Activated naive CD8-positive, alpha-beta T cell treated with anti-CD3 and anti-CD28 coated beads for 36 hours (primary cell): ENCODE results near the gene RHEBL1. TPM values are rescaled to one million over a fixed set of nuclear protein-coding genes. Genes with fewer than 3 reads are reported as not detected.

Experiments used
- DNase-seq: peaks from one replicate; pipeline ENCODE4 v3.0.0; 2021
- H3K27ac Mint-ChIP-seq: one replicate; pipeline ENCODE4 v1.8.0; 2022; ENCODE audit warnings: mild to moderate bottlenecking, moderate library complexity, mixed read lengths
- H3K27me3 Mint-ChIP-seq: one replicate; pipeline ENCODE4 v1.8.0; 2022; ENCODE audit warnings: mild to moderate bottlenecking, mixed read lengths
- H3K36me3 Mint-ChIP-seq: one replicate; pipeline ENCODE4 v1.8.0; 2021; ENCODE audit warnings: mild to moderate bottlenecking, mixed read lengths
- H3K4me1 Mint-ChIP-seq: one replicate; pipeline ENCODE4 v1.8.0; 2021; ENCODE audit warnings: mixed read lengths
- H3K4me3 Mint-ChIP-seq: one replicate; pipeline ENCODE4 v1.8.0; 2022; ENCODE audit warnings: mild to moderate bottlenecking, moderate library complexity, mixed read lengths
- H3K9me3 Mint-ChIP-seq: one replicate; pipeline ENCODE4 v1.8.0; 2022; ENCODE audit warnings: mixed read lengths
- total RNA-seq, 2 experiments: library from RNA; stranded (reverse); gene quantifications; one replicate each; pipeline ENCODE4 v1.2.3, GENCODE V29; 2021

The RHEBL1 gene
- total RNA-seq, 2 experiments from 2014 or later = 11.0 to 13.2 TPM

- Mint-ChIP-seq H3K27me3 (no peaks in the 10 kb centered on the region), H3K4me1 (no peaks in the 10 kb centered on the region), H3K4me3 (no peak overlapping the region), H3K27ac (no peak overlapping the region), H3K9me3 (no peaks in the 10 kb centered on the region), H3K36me3 (peaks cover 10% of the 10 kb centered on the region)
- DNase-seq = no peak
Measured at GRCh38 chr12:49038291-49038955, 31.4 kb downstream of the RHEBL1 start.

- no peak overlapping the region for H3K27ac Mint-ChIP-seq
- no peak overlapping the region for H3K4me3 Mint-ChIP-seq
- DNase-seq = no peak
- H3K4me1 Mint-ChIP-seq = no peaks in the 10 kb centered on the region
- H3K9me3 Mint-ChIP-seq = no peaks in the 10 kb centered on the region
- H3K36me3 Mint-ChIP-seq = peaks cover 10% of the 10 kb centered on the region
- H3K27me3 Mint-ChIP-seq = no peaks in the 10 kb centered on the region
Measured at GRCh38 chr12:49037947-49038237, 31.9 kb downstream of the RHEBL1 start.

- DNase-seq = no peak
- Mint-ChIP-seq H3K27ac (no peak overlapping the region), H3K27me3 (no peaks in the 10 kb centered on the region), H3K4me1 (no peaks in the 10 kb centered on the region), H3K36me3 (peaks cover 13% of the 10 kb centered on the region), H3K4me3 (no peak overlapping the region), H3K9me3 (no peaks in the 10 kb centered on the region)
Measured at GRCh38 chr12:49037111-49037946, 32.5 kb downstream of the RHEBL1 start.

- Mint-ChIP-seq H3K9me3 (no peaks in the 10 kb centered on the region), H3K4me1 (no peaks in the 10 kb centered on the region), H3K27me3 (no peaks in the 10 kb centered on the region), H3K36me3 (peaks cover 13% of the 10 kb centered on the region), H3K4me3 (no peak overlapping the region), H3K27ac (no peak overlapping the region)
- DNase-seq = no peak
Measured at GRCh38 chr12:49036029-49036428, 33.8 kb downstream of the RHEBL1 start.

GRCh38 chr12:49034286-49034622, 35.5 kb downstream of the RHEBL1 start:
- Mint-ChIP-seq H3K4me1 (no peaks in the 10 kb centered on the region), H3K9me3 (no peaks in the 10 kb centered on the region), H3K36me3 (peaks cover 9% of the 10 kb centered on the region), H3K27me3 (no peaks in the 10 kb centered on the region), H3K27ac (no peak overlapping the region), H3K4me3 (no peak overlapping the region)
- no peak for DNase-seq

- Mint-ChIP-seq H3K36me3 (peaks cover 12% of the 10 kb centered on the region), H3K4me3 (no peak overlapping the region)
- no peak for DNase-seq
Measured at GRCh38 chr12:49033611-49034285, 36.0 kb downstream of the RHEBL1 start.

GRCh38 chr12:49032679-49033447, 36.9 kb downstream of the RHEBL1 start:
- no peak overlapping the region for H3K4me3 Mint-ChIP-seq
- H3K27ac Mint-ChIP-seq = no peak overlapping the region
- no peaks in the 10 kb centered on the region for H3K4me1 Mint-ChIP-seq
- no peaks in the 10 kb centered on the region for H3K27me3 Mint-ChIP-seq
- H3K36me3 Mint-ChIP-seq = peaks cover 16% of the 10 kb centered on the region
- no peaks in the 10 kb centered on the region for H3K9me3 Mint-ChIP-seq
- no peak for DNase-seq

More at GRCh38 chr12:49033611-49034285, 36.0 kb downstream of the RHEBL1 start:
- no peak overlapping the region for H3K27ac Mint-ChIP-seq
- no peaks in the 10 kb centered on the region for H3K27me3 Mint-ChIP-seq
- no peaks in the 10 kb centered on the region for H3K4me1 Mint-ChIP-seq
- no peaks in the 10 kb centered on the region for H3K9me3 Mint-ChIP-seq

GRCh38 chr12:49032276-49032675, 37.5 kb downstream of the RHEBL1 start:
- no peaks in the 10 kb centered on the region for H3K9me3 Mint-ChIP-seq
- H3K4me3 Mint-ChIP-seq = no peak overlapping the region
- H3K36me3 Mint-ChIP-seq = peaks cover 14% of the 10 kb centered on the region
- DNase-seq = no peak
- no peaks in the 10 kb centered on the region for H3K27me3 Mint-ChIP-seq
- no peaks in the 10 kb centered on the region for H3K4me1 Mint-ChIP-seq
- no peak overlapping the region for H3K27ac Mint-ChIP-seq

- Mint-ChIP-seq H3K4me1 (no peaks in the 10 kb centered on the region), H3K4me3 (no peak overlapping the region), H3K9me3 (no peaks in the 10 kb centered on the region), H3K27ac (no peak overlapping the region), H3K27me3 (no peaks in the 10 kb centered on the region), H3K36me3 (peaks cover 13% of the 10 kb centered on the region)
- DNase-seq = no peak
Measured at GRCh38 chr12:49031573-49032161, 38.1 kb downstream of the RHEBL1 start.

GRCh38 chr12:49030714-49031572, 38.8 kb downstream of the RHEBL1 start:
- no peaks in the 10 kb centered on the region for H3K27me3 Mint-ChIP-seq
- no peaks in the 10 kb centered on the region for H3K9me3 Mint-ChIP-seq
- H3K27ac Mint-ChIP-seq = no peak overlapping the region
- no peak overlapping the region for H3K4me3 Mint-ChIP-seq
- H3K36me3 Mint-ChIP-seq = peaks cover 13% of the 10 kb centered on the region
- peaks cover under 1% of the 10 kb centered on the region for H3K4me1 Mint-ChIP-seq
- no peak for DNase-seq

GRCh38 chr12:49030119-49030518, 39.7 kb downstream of the RHEBL1 start:
- peaks cover 5% of the 10 kb centered on the region for H3K4me1 Mint-ChIP-seq
- peaks cover 13% of the 10 kb centered on the region for H3K36me3 Mint-ChIP-seq
- DNase-seq = no peak
- no peak overlapping the region for H3K4me3 Mint-ChIP-seq
- H3K9me3 Mint-ChIP-seq = no peaks in the 10 kb centered on the region
- no peak overlapping the region for H3K27ac Mint-ChIP-seq
- no peaks in the 10 kb centered on the region for H3K27me3 Mint-ChIP-seq

GRCh38 chr12:49028666-49029275, 41.0 kb downstream of the RHEBL1 start:
- Mint-ChIP-seq H3K36me3 (peaks cover 15% of the 10 kb centered on the region), H3K27ac (no peak overlapping the region), H3K27me3 (no peaks in the 10 kb centered on the region), H3K4me1 (peaks cover 5% of the 10 kb centered on the region), H3K9me3 (no peaks in the 10 kb centered on the region), H3K4me3 (no peak overlapping the region)
- DNase-seq = no peak

GRCh38 chr12:49027846-49028555, 41.8 kb downstream of the RHEBL1 start:
- no peak for DNase-seq
- Mint-ChIP-seq H3K4me1 (peaks cover 5% of the 10 kb centered on the region), H3K27ac (no peak overlapping the region), H3K4me3 (no peak overlapping the region), H3K27me3 (no peaks in the 10 kb centered on the region), H3K36me3 (peaks cover 15% of the 10 kb centered on the region), H3K9me3 (no peaks in the 10 kb centered on the region)
